A673 (cell line): Measurements from ENCODE around the gene SLC25A25. TPM values are rescaled to one million over a fixed set of nuclear protein-coding genes. Genes with fewer than 3 reads are reported as not detected.

Experiments
- BruUV-seq: library from RNA; stranded (reverse); fragments of 400-500 nt; replicated peaks from 2 replicates; lab custom pipeline; 2021; lab: Mats Ljungman, UMichigan
- CTCF ChIA-PET: fragments of 300-600 bp; sonication (Branson Sonifier 250); formaldehyde crosslinking; loops from one replicate; lab custom pipeline; 2022; ENCODE audit warnings: antibody characterized with exemption; lab: Charles Lee
- POLR2A ChIA-PET: fragments of 300-600 bp; sonication (Branson Sonifier 250); formaldehyde crosslinking; loops from one replicate; lab custom pipeline; 2022; ENCODE audit warnings: antibody characterized with exemption; ENCODE audit not compliant: low non-redundant PET; lab: Charles Lee
- DNase-seq: peaks from one replicate; pipeline ENCODE4 v3.0.0-alpha.2; 2015; ENCODE audit warnings: low spot score
- H3K27ac ChIP-seq: fragments of 200-600 bp; sonication (generic); 2 replicates; pipeline ENCODE4 v1.5.1; 2016; ENCODE audit warnings: mixed run types, low read depth, mild to moderate bottlenecking, mixed read lengths, antibody characterized with exemption, low read length; ENCODE audit not compliant: poor library complexity, severe bottlenecking
- H3K27me3 ChIP-seq: fragments of 200-600 bp; sonication (generic); replicated peaks from 2 replicates; pipeline ENCODE4 v1.6.1; 2017; ENCODE audit warnings: mixed run types, low read depth, mild to moderate bottlenecking, mixed read lengths, antibody characterized with exemption, low read length; ENCODE audit not compliant: insufficient read depth, poor library complexity
- H3K36me3 ChIP-seq: fragments of 200-600 bp; sonication (generic); 2 replicates; pipeline ENCODE4 v1.6.1; 2016; ENCODE audit warnings: mixed run types, mild to moderate bottlenecking, mixed read lengths, antibody characterized with exemption, low read length; ENCODE audit not compliant: insufficient read depth, poor library complexity, severe bottlenecking
- H3K4me1 ChIP-seq: fragments of 200-600 bp; sonication (generic); 2 replicates; pipeline ENCODE4 v1.6.1; 2017; ENCODE audit warnings: mixed run types, mild to moderate bottlenecking, mixed read lengths, antibody characterized with exemption, low read length; ENCODE audit not compliant: insufficient read depth, poor library complexity, severe bottlenecking
- H3K4me3 ChIP-seq: fragments of 200-600 bp; sonication (generic); 2 replicates; pipeline ENCODE4 v1.5.1; 2016; ENCODE audit warnings: low read depth, mixed run types, mild to moderate bottlenecking, mixed read lengths, low read length; ENCODE audit not compliant: poor library complexity, severe bottlenecking
- H3K9me3 ChIP-seq: fragments of 200-600 bp; sonication (generic); 2 replicates; pipeline ENCODE4 v1.6.1; 2016; ENCODE audit warnings: mixed run types, low read depth, mild to moderate bottlenecking, mixed read lengths, antibody characterized with exemption, low read length; ENCODE audit not compliant: poor library complexity, severe bottlenecking
- CTCF ChIP-seq: fragments of 300-800, 200-600 bp; sonication (generic); conservative IDR thresholded peaks from 2 replicates; pipeline ENCODE4 v1.5.1; 2017; ENCODE audit warnings: low read depth, mild to moderate bottlenecking, antibody characterized with exemption, low read length, moderate library complexity, mixed read lengths
- EZH2 ChIP-seq: fragments of 200-600 bp; sonication (generic); IDR thresholded peaks from 2 replicates; pipeline ENCODE4 v1.6.1; 2017; ENCODE audit warnings: borderline replicate concordance, low read depth, mild to moderate bottlenecking, mixed read lengths, antibody characterized with exemption, low read length; ENCODE audit not compliant: poor library complexity, severe bottlenecking
- intact Hi-C: fragments of 100-400 bp; cut with micrococcal nuclease; formaldehyde crosslinking; loops from one replicate; pipeline ENCODE4 v1.10.0; 2022; ENCODE audit not compliant: unreplicated experiment
- total RNA-seq: library from RNA; stranded (reverse); gene quantifications from 2 replicates; pipeline ENCODE4 v1.2.3, GENCODE V29; 2021

SLC25A25 gene
- total RNA-seq, 1 experiment from 2014 or later: 24.7 TPM

- intact Hi-C loops: loop anchor here (1.0 kb wide), 1 partner anchor 9 kb away; no protein-coding TSS in a partner anchor
- H3K27ac ChIP-seq: no peak overlapping the region
- H3K4me1 ChIP-seq: peaks cover 15% of the 10 kb centered on the region
- H3K27me3 ChIP-seq: no peaks in the 10 kb centered on the region
- H3K36me3 ChIP-seq: peaks cover 13% of the 10 kb centered on the region
- TF ChIP-seq CTCF: no peak
- no peak for TF ChIP-seq EZH2
- no TSS peak for BruUV-seq
- no peak for DNase-seq
- no peaks in the 10 kb centered on the region for H3K9me3 ChIP-seq
- CTCF ChIA-PET: no interaction called here
- no peak overlapping the region for H3K4me3 ChIP-seq
- POLR2A ChIA-PET: no interaction called here
Measured at GRCh38 chr9:128084746-128085145, 16.7 kb downstream of the SLC25A25 start.

DNA sequence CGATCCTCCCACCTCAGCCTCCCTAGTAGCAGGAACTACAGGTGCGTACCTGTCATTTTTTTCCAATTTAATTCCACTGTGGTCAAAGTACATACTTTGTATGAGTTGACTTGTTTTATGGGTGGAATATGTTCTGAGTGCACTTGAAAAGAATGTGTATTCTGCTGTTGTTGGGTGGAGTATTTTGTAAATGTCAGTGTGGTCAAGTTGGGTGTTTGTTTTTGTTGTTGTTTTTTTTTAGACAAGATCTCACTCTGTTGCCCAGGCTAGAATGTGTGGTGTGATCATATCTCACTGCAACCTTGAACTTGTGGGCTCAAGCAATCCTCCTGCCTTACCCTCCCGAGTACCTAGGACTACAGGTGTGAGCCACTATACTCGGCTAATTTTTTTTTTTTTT is 17.9 kb downstream of the SLC25A25 start:
- no TSS peak for BruUV-seq
- CTCF ChIA-PET: no interaction called here
- POLR2A ChIA-PET: no interaction called here

DNA sequence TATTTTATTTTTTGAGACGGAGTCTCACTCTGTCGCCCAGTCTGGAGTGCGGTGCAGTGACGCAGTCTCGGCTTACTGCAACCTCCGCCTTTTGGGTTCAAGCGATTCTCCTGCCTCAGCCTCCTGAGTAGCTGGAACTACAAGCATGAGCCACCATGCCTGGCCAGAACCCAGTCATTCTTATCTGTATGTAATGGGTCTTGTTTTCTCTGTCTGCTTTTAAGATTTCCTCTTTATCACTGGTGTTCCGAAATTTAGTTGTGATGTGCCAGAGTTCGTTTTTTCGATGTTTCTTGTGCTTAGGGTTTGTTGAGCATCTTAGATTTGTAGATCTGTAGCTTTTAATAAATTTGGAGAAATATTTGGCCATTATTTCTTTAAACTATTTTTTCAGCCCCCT is 19.2 kb downstream of the SLC25A25 start:
- Histone ChIP-seq H3K4me3 (no peak overlapping the region), H3K36me3 (peaks cover 13% of the 10 kb centered on the region), H3K4me1 (peaks cover 21% of the 10 kb centered on the region), H3K27ac (no peak overlapping the region), H3K27me3 (no peaks in the 10 kb centered on the region), H3K9me3 (no peaks in the 10 kb centered on the region)
- TF ChIP-seq CTCF (no peak), EZH2 (no peak)
- no TSS peak for BruUV-seq
- ChIA-PET CTCF (no interaction called here), POLR2A (no interaction called here)
- intact Hi-C loops: no loop called here
- no peak for DNase-seq

More for the DNA sequence above, 17.9 kb downstream of the SLC25A25 start:
- H3K27ac ChIP-seq: no peak overlapping the region
- H3K36me3 ChIP-seq: peaks cover 13% of the 10 kb centered on the region
- intact Hi-C loops: loop anchor here (1.0 kb wide), 1 partner anchor 7 kb away; no protein-coding TSS in a partner anchor
- no peaks in the 10 kb centered on the region for H3K9me3 ChIP-seq
- no peak for TF ChIP-seq EZH2
- no peak for TF ChIP-seq CTCF
- DNase-seq: no peak
- H3K4me3 ChIP-seq: no peak overlapping the region
- H3K27me3 ChIP-seq: no peaks in the 10 kb centered on the region
- H3K4me1 ChIP-seq: peaks cover 16% of the 10 kb centered on the region
